ENCODE data around the gene NAP1L5.

GRCh38 chr4:88697588-88698329 lies at the start of gene NAP1L5:
- TF ChIP-seq POLR2A (IDR thresholded peaks at IDR 0.05) (no peak), CTCF (IDR thresholded peaks at IDR 0.05) (no peak)

All from lower leg skin (tissue), 3 donors.